WTC11 (cell line): ENCODE results near the gene TH. TPM values are rescaled to one million over a fixed set of nuclear protein-coding genes. Genes with fewer than 3 reads are reported as not detected.

ENCODE experiments used
- ATAC-seq: fragments of 200-7000 bp; cut with Tn5 transposase; 2 replicates; pipeline ENCODE4 v1.10.0; 2021; ENCODE audit warnings: mild to moderate bottlenecking, moderate library complexity
- CTCF ChIA-PET: fragments of 300-600 bp; sonication (Branson Sonifier 250); formaldehyde crosslinking; loops from one replicate; lab custom pipeline; 2021; ENCODE audit warnings: antibody characterized with exemption; lab: Charles Lee
- POLR2A ChIA-PET: fragments of 350-600 bp; sonication (Branson Sonifier 250); formaldehyde crosslinking; loops from one replicate; lab custom pipeline; 2021; ENCODE audit warnings: antibody characterized with exemption; lab: Charles Lee
- DNase-seq: peaks from one replicate; pipeline ENCODE4 v3.0.0; 2021; ENCODE audit warnings: low spot score
- H3K27ac Mint-ChIP-seq: 2 replicates; pipeline ENCODE4 v1.8.0; 2021; ENCODE audit warnings: mixed read lengths
- H3K27me3 Mint-ChIP-seq: 2 replicates; pipeline ENCODE4 v1.8.0; 2021; ENCODE audit warnings: low read depth, mild to moderate bottlenecking, moderate library complexity, mixed read lengths
- H3K36me3 Mint-ChIP-seq: 2 replicates; pipeline ENCODE4 v1.8.0; 2021; ENCODE audit warnings: mixed read lengths
- H3K4me1 Mint-ChIP-seq: 2 replicates; pipeline ENCODE4 v1.8.0; 2022; ENCODE audit warnings: mixed read lengths
- H3K4me3 Mint-ChIP-seq: 2 replicates; pipeline ENCODE4 v1.8.0; 2021; ENCODE audit warnings: mild to moderate bottlenecking, moderate library complexity, mixed read lengths
- H3K9me3 Mint-ChIP-seq: 2 replicates; pipeline ENCODE4 v1.8.0; 2021; ENCODE audit warnings: mixed read lengths
- CREM ChIP-seq: sonication (generic); formaldehyde crosslinking; IDR thresholded peaks from 2 replicates; pipeline ENCODE4 v1.8.1; 2022; ENCODE audit warnings: mild to moderate bottlenecking, missing genetic modification reagents, moderate library complexity
- ELF4 ChIP-seq: sonication (generic); formaldehyde crosslinking; IDR thresholded peaks from 2 replicates; pipeline ENCODE4 v1.8.1; 2022; ENCODE audit warnings: low read depth, mild to moderate bottlenecking, moderate library complexity, missing genetic modification reagents
- ETV6 ChIP-seq: sonication (generic); formaldehyde crosslinking; IDR thresholded peaks from 2 replicates; pipeline ENCODE4 v1.8.1; 2022; ENCODE audit warnings: mild to moderate bottlenecking, missing genetic modification reagents
- GRHL2 ChIP-seq: fragments of 250-450 bp; sonication (Bioruptor Pico); IDR thresholded peaks from 2 replicates; pipeline ENCODE4 v1.8.0; 2022; ENCODE audit warnings: mild to moderate bottlenecking, moderate library complexity; ENCODE audit not compliant: insufficient replicate concordance, severe bottlenecking
- HMGA2 ChIP-seq: fragments of 250-450 bp; sonication (Bioruptor Pico); IDR thresholded peaks from 2 replicates; pipeline ENCODE4 v1.4.0; 2021; ENCODE audit warnings: mild to moderate bottlenecking, moderate library complexity
- JAZF1 ChIP-seq: fragments of 250-450 bp; sonication (Bioruptor Pico); IDR thresholded peaks from 2 replicates; pipeline ENCODE4 v1.9.0; 2021; ENCODE audit warnings: moderate library complexity, mild to moderate bottlenecking, inconsistent platforms
- KAT7 ChIP-seq: sonication (generic); formaldehyde crosslinking; IDR thresholded peaks from 2 replicates; pipeline ENCODE4 v1.8.1; 2023; ENCODE audit warnings: missing genetic modification reagents, mild to moderate bottlenecking, borderline replicate concordance
- PRRX2 ChIP-seq: fragments of 250-450 bp; sonication (Bioruptor Pico); IDR thresholded peaks from 2 replicates; pipeline ENCODE4 v1.8.0; 2021; ENCODE audit warnings: mild to moderate bottlenecking
- SMAD3 ChIP-seq: sonication (generic); formaldehyde crosslinking; IDR thresholded peaks from 2 replicates; pipeline ENCODE4 v1.8.0; 2022; ENCODE audit warnings: missing genetic modification reagents, mild to moderate bottlenecking, borderline replicate concordance
- TEAD1 ChIP-seq: sonication (generic); formaldehyde crosslinking; IDR thresholded peaks from 2 replicates; pipeline ENCODE4 v1.8.0; 2022; ENCODE audit warnings: mild to moderate bottlenecking, missing genetic modification reagents
- ZNF671 ChIP-seq: fragments of 250-450 bp; sonication (Bioruptor Pico); IDR thresholded peaks from 2 replicates; pipeline ENCODE4 v1.8.0; 2021; ENCODE audit warnings: mild to moderate bottlenecking
- total RNA-seq: library from RNA; stranded (reverse); gene quantifications from 3 replicates; pipeline ENCODE4 v1.2.3, GENCODE V29; 2021
- TF ChIP-seq, protein P1 (sequence below): sonication (generic); formaldehyde crosslinking; IDR thresholded peaks from 2 replicates; pipeline ENCODE4 v1.8.0; 2023; ENCODE audit warnings: mild to moderate bottlenecking, missing genetic modification reagents
- TF ChIP-seq, protein P2 (sequence below): sonication (generic); formaldehyde crosslinking; IDR thresholded peaks from 2 replicates; pipeline ENCODE4 v1.8.1; 2022; ENCODE audit warnings: low read depth, missing genetic modification reagents, borderline replicate concordance
- TF ChIP-seq, protein P3 (sequence below): sonication (generic); formaldehyde crosslinking; IDR thresholded peaks from 2 replicates; pipeline ENCODE4 v1.8.0; 2022; ENCODE audit warnings: mild to moderate bottlenecking, missing genetic modification reagents
- TF ChIP-seq, protein P4 (sequence below): fragments of 250-450 bp; sonication (Bioruptor Pico); IDR thresholded peaks from 2 replicates; pipeline ENCODE4 v2.1.2; 2022; ENCODE audit warnings: mild to moderate bottlenecking, moderate library complexity
- TF ChIP-seq, protein P5 (sequence below): sonication (generic); formaldehyde crosslinking; IDR thresholded peaks from 2 replicates; pipeline ENCODE4 v1.8.1; 2022; ENCODE audit warnings: missing genetic modification reagents, borderline replicate concordance
- TF ChIP-seq, protein P6 (sequence below): sonication (generic); formaldehyde crosslinking; IDR thresholded peaks from 2 replicates; pipeline ENCODE4 v1.8.0; 2022; ENCODE audit warnings: missing genetic modification reagents
- TF ChIP-seq, protein P7 (sequence below): sonication (generic); formaldehyde crosslinking; IDR thresholded peaks from 2 replicates; pipeline ENCODE4 v1.8.1; 2022; ENCODE audit warnings: low read depth, mild to moderate bottlenecking, moderate library complexity, missing genetic modification reagents, borderline replicate concordance
- TF ChIP-seq, protein P8 (sequence below): sonication (generic); formaldehyde crosslinking; IDR thresholded peaks from 2 replicates; pipeline ENCODE4 v1.8.1; 2023; ENCODE audit warnings: mild to moderate bottlenecking, missing genetic modification reagents, moderate library complexity
- TF ChIP-seq, protein P9 (sequence below): sonication (generic); formaldehyde crosslinking; IDR thresholded peaks from 2 replicates; pipeline ENCODE4 v1.8.0; 2022; ENCODE audit warnings: mild to moderate bottlenecking, missing genetic modification reagents

Gene TH
- total RNA-seq, 1 experiment from 2014 or later = not detected

DNA sequence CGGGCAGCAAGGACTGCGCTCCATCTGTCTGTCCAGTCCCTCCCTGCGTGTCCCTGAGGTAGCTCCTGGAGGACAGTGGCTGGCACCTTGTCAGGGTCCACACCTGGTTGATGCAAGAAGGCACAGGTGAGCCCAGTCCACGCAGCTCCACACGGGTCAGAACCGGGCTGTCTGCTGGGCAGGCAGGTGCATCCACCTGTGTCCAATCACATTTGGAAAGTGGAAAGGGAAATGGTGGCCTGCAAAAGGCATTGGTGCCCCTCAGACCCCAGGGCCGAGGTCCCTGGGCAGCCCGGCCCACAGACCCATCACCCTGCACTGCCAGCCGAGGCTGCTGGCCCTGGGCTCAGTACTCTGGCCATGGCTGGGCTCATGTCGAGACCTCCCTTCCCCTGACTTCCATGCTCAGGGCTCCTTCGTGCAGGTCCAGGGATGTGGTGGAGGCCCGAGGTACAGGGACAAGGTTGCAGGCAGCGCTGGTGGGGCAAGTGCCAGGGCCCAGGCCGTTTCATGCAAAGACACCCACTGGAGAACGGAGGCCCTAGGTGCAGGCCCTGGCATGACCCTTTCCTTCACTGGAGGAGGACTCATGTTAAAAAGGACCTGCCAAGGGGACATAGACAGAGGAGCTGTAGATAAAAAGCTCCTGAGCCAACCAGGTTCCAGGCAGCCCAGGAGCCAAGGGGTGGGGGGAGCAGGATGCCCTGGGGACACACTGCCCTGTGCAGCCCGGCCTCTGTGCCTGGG, 38.9 kb upstream of the TH start:
- ATAC-seq (no peak), DNase-seq (no peak)
- Mint-ChIP-seq H3K27ac (no peak overlapping the region), H3K4me1 (peaks cover 17% of the 10 kb centered on the region), H3K4me3 (no peak overlapping the region), H3K27me3 (peaks cover 26% of the 10 kb centered on the region), H3K36me3 (no peaks in the 10 kb centered on the region), H3K9me3 (no peaks in the 10 kb centered on the region)
- no peak for TF ChIP-seq ELF4 (CRISPR knock-in tag)
- TF ChIP-seq, protein P1, sequence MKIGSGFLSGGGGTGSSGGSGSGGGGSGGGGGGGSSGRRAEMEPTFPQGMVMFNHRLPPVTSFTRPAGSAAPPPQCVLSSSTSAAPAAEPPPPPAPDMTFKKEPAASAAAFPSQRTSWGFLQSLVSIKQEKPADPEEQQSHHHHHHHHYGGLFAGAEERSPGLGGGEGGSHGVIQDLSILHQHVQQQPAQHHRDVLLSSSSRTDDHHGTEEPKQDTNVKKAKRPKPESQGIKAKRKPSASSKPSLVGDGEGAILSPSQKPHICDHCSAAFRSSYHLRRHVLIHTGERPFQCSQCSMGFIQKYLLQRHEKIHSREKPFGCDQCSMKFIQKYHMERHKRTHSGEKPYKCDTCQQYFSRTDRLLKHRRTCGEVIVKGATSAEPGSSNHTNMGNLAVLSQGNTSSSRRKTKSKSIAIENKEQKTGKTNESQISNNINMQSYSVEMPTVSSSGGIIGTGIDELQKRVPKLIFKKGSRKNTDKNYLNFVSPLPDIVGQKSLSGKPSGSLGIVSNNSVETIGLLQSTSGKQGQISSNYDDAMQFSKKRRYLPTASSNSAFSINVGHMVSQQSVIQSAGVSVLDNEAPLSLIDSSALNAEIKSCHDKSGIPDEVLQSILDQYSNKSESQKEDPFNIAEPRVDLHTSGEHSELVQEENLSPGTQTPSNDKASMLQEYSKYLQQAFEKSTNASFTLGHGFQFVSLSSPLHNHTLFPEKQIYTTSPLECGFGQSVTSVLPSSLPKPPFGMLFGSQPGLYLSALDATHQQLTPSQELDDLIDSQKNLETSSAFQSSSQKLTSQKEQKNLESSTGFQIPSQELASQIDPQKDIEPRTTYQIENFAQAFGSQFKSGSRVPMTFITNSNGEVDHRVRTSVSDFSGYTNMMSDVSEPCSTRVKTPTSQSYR = no peak
- TF ChIP-seq, protein P2, sequence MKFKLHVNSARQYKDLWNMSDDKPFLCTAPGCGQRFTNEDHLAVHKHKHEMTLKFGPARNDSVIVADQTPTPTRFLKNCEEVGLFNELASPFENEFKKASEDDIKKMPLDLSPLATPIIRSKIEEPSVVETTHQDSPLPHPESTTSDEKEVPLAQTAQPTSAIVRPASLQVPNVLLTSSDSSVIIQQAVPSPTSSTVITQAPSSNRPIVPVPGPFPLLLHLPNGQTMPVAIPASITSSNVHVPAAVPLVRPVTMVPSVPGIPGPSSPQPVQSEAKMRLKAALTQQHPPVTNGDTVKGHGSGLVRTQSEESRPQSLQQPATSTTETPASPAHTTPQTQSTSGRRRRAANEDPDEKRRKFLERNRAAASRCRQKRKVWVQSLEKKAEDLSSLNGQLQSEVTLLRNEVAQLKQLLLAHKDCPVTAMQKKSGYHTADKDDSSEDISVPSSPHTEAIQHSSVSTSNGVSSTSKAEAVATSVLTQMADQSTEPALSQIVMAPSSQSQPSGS (CRISPR knock-in tag) = no peak
- no peak for TF ChIP-seq ETV6
- no peak for TF ChIP-seq GRHL2 (CRISPR knock-in tag)
- no peak for TF ChIP-seq SMAD3 (CRISPR knock-in tag)
- TF ChIP-seq, protein P3, sequence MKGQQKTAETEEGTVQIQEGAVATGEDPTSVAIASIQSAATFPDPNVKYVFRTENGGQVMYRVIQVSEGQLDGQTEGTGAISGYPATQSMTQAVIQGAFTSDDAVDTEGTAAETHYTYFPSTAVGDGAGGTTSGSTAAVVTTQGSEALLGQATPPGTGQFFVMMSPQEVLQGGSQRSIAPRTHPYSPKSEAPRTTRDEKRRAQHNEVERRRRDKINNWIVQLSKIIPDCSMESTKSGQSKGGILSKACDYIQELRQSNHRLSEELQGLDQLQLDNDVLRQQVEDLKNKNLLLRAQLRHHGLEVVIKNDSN = no peak
- TF ChIP-seq HMGA2 (CRISPR knock-in tag) = no peak
- TF ChIP-seq, protein P4, sequence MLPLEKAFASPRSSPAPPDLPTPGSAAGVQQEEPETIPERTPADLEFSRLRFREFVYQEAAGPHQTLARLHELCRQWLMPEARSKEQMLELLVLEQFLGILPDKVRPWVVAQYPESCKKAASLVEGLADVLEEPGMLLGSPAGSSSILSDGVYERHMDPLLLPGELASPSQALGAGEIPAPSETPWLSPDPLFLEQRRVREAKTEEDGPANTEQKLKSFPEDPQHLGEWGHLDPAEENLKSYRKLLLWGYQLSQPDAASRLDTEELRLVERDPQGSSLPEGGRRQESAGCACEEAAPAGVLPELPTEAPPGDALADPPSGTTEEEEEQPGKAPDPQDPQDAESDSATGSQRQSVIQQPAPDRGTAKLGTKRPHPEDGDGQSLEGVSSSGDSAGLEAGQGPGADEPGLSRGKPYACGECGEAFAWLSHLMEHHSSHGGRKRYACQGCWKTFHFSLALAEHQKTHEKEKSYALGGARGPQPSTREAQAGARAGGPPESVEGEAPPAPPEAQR (CRISPR knock-in tag) = no peak
- TF ChIP-seq PRRX2 (CRISPR knock-in tag) = no peak
- TF ChIP-seq, protein P5, sequence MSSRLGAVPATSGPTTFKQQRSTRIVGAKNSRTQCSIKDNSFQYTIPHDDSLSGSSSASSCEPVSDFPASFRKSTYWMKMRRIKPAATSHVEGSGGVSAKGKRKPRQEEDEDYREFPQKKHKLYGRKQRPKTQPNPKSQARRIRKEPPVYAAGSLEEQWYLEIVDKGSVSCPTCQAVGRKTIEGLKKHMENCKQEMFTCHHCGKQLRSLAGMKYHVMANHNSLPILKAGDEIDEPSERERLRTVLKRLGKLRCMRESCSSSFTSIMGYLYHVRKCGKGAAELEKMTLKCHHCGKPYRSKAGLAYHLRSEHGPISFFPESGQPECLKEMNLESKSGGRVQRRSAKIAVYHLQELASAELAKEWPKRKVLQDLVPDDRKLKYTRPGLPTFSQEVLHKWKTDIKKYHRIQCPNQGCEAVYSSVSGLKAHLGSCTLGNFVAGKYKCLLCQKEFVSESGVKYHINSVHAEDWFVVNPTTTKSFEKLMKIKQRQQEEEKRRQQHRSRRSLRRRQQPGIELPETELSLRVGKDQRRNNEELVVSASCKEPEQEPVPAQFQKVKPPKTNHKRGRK (CRISPR knock-in tag) = no peak
- TF ChIP-seq, protein P6, sequence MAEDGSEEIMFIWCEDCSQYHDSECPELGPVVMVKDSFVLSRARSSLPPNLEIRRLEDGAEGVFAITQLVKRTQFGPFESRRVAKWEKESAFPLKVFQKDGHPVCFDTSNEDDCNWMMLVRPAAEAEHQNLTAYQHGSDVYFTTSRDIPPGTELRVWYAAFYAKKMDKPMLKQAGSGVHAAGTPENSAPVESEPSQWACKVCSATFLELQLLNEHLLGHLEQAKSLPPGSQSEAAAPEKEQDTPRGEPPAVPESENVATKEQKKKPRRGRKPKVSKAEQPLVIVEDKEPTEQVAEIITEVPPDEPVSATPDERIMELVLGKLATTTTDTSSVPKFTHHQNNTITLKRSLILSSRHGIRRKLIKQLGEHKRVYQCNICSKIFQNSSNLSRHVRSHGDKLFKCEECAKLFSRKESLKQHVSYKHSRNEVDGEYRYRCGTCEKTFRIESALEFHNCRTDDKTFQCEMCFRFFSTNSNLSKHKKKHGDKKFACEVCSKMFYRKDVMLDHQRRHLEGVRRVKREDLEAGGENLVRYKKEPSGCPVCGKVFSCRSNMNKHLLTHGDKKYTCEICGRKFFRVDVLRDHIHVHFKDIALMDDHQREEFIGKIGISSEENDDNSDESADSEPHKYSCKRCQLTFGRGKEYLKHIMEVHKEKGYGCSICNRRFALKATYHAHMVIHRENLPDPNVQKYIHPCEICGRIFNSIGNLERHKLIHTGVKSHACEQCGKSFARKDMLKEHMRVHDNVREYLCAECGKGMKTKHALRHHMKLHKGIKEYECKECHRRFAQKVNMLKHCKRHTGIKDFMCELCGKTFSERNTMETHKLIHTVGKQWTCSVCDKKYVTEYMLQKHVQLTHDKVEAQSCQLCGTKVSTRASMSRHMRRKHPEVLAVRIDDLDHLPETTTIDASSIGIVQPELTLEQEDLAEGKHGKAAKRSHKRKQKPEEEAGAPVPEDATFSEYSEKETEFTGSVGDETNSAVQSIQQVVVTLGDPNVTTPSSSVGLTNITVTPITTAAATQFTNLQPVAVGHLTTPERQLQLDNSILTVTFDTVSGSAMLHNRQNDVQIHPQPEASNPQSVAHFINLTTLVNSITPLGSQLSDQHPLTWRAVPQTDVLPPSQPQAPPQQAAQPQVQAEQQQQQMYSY (CRISPR knock-in tag) = no peak
- TF ChIP-seq, protein P7, sequence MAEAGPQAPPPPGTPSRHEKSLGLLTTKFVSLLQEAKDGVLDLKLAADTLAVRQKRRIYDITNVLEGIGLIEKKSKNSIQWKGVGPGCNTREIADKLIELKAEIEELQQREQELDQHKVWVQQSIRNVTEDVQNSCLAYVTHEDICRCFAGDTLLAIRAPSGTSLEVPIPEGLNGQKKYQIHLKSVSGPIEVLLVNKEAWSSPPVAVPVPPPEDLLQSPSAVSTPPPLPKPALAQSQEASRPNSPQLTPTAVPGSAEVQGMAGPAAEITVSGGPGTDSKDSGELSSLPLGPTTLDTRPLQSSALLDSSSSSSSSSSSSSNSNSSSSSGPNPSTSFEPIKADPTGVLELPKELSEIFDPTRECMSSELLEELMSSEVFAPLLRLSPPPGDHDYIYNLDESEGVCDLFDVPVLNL (CRISPR knock-in tag) = no peak
- no peak for TF ChIP-seq JAZF1
- TF ChIP-seq, protein P8, sequence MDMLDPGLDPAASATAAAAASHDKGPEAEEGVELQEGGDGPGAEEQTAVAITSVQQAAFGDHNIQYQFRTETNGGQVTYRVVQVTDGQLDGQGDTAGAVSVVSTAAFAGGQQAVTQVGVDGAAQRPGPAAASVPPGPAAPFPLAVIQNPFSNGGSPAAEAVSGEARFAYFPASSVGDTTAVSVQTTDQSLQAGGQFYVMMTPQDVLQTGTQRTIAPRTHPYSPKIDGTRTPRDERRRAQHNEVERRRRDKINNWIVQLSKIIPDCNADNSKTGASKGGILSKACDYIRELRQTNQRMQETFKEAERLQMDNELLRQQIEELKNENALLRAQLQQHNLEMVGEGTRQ (CRISPR knock-in tag) = no peak
- TF ChIP-seq KAT7 (CRISPR knock-in tag) = no peak
- TF ChIP-seq, protein P9, sequence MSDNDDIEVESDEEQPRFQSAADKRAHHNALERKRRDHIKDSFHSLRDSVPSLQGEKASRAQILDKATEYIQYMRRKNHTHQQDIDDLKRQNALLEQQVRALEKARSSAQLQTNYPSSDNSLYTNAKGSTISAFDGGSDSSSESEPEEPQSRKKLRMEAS (CRISPR knock-in tag) = no peak
- TF ChIP-seq CREM = no peak
- no peak for TF ChIP-seq TEAD1
- TF ChIP-seq ZNF671 (CRISPR knock-in tag) = no peak
- POLR2A ChIA-PET = no interaction called here
- CTCF ChIA-PET = interaction anchor here (1.7 kb wide), 2 partner anchors 12 to 210 kb away, joined by 4 to 6 read pairs; no protein-coding TSS in a partner anchor
